Measurements from ENCODE around the gene CCDC89.

DNA sequence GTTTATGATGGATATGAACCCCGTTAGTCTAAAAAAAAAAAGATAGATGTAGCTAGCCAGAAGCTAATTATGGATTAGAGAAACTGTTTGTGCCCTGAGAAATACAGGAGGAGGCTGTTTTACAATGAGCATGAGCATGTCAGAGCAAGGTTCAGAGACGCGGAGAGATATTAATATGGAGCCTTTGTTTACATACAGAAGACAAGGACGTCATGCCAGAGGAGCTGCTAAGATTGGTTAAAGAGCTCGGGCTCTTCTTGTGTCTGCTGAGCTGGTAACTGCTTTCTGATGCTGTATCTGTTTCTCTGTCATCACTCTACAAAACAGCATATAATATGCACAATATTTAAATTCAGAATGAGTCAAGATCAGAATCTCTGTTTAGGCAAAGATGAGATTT is 24.9 kb upstream of the CCDC89 start:
- TF ChIP-seq, protein P1, sequence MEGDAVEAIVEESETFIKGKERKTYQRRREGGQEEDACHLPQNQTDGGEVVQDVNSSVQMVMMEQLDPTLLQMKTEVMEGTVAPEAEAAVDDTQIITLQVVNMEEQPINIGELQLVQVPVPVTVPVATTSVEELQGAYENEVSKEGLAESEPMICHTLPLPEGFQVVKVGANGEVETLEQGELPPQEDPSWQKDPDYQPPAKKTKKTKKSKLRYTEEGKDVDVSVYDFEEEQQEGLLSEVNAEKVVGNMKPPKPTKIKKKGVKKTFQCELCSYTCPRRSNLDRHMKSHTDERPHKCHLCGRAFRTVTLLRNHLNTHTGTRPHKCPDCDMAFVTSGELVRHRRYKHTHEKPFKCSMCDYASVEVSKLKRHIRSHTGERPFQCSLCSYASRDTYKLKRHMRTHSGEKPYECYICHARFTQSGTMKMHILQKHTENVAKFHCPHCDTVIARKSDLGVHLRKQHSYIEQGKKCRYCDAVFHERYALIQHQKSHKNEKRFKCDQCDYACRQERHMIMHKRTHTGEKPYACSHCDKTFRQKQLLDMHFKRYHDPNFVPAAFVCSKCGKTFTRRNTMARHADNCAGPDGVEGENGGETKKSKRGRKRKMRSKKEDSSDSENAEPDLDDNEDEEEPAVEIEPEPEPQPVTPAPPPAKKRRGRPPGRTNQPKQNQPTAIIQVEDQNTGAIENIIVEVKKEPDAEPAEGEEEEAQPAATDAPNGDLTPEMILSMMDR (tag by site-specific recombination; IDR thresholded peaks at IDR 0.05), result no peak
- TF ChIP-seq ZNF404 (tag by site-specific recombination; IDR thresholded peaks at IDR 0.05), result no peak
- TF ChIP-seq, protein P2, sequence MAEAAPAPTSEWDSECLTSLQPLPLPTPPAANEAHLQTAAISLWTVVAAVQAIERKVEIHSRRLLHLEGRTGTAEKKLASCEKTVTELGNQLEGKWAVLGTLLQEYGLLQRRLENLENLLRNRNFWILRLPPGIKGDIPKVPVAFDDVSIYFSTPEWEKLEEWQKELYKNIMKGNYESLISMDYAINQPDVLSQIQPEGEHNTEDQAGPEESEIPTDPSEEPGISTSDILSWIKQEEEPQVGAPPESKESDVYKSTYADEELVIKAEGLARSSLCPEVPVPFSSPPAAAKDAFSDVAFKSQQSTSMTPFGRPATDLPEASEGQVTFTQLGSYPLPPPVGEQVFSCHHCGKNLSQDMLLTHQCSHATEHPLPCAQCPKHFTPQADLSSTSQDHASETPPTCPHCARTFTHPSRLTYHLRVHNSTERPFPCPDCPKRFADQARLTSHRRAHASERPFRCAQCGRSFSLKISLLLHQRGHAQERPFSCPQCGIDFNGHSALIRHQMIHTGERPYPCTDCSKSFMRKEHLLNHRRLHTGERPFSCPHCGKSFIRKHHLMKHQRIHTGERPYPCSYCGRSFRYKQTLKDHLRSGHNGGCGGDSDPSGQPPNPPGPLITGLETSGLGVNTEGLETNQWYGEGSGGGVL (tag by site-specific recombination; IDR thresholded peaks at IDR 0.05), result no peak
- no peak for TF ChIP-seq ZFP41 (tag by site-specific recombination; IDR thresholded peaks at IDR 0.05; ENCODE audit: borderline replicate concordance)
- no peak for TF ChIP-seq ZBTB48 (tag by site-specific recombination; IDR thresholded peaks at IDR 0.05)
- TF ChIP-seq, protein P3, sequence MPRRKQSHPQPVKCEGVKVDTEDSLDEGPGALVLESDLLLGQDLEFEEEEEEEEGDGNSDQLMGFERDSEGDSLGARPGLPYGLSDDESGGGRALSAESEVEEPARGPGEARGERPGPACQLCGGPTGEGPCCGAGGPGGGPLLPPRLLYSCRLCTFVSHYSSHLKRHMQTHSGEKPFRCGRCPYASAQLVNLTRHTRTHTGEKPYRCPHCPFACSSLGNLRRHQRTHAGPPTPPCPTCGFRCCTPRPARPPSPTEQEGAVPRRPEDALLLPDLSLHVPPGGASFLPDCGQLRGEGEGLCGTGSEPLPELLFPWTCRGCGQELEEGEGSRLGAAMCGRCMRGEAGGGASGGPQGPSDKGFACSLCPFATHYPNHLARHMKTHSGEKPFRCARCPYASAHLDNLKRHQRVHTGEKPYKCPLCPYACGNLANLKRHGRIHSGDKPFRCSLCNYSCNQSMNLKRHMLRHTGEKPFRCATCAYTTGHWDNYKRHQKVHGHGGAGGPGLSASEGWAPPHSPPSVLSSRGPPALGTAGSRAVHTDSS (tag by site-specific recombination; IDR thresholded peaks at IDR 0.05), result no peak
- TF ChIP-seq ZNF658 (tag by site-specific recombination; IDR thresholded peaks at IDR 0.05), result no peak
- TF ChIP-seq ZNF514 (tag by site-specific recombination; IDR thresholded peaks at IDR 0.05), result no peak
- no peak for TF ChIP-seq ZNF140 (tag by site-specific recombination; IDR thresholded peaks at IDR 0.05)
- TF ChIP-seq ZNF391 (tag by site-specific recombination; IDR thresholded peaks at IDR 0.05; ENCODE audit: borderline replicate concordance, low read depth), result no peak
- TF ChIP-seq, protein P4, sequence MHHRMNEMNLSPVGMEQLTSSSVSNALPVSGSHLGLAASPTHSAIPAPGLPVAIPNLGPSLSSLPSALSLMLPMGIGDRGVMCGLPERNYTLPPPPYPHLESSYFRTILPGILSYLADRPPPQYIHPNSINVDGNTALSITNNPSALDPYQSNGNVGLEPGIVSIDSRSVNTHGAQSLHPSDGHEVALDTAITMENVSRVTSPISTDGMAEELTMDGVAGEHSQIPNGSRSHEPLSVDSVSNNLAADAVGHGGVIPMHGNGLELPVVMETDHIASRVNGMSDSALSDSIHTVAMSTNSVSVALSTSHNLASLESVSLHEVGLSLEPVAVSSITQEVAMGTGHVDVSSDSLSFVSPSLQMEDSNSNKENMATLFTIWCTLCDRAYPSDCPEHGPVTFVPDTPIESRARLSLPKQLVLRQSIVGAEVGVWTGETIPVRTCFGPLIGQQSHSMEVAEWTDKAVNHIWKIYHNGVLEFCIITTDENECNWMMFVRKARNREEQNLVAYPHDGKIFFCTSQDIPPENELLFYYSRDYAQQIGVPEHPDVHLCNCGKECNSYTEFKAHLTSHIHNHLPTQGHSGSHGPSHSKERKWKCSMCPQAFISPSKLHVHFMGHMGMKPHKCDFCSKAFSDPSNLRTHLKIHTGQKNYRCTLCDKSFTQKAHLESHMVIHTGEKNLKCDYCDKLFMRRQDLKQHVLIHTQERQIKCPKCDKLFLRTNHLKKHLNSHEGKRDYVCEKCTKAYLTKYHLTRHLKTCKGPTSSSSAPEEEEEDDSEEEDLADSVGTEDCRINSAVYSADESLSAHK (tag by site-specific recombination; IDR thresholded peaks at IDR 0.05), result no peak
